ENCODE measurements around the gene RAB40AL.

The RAB40AL gene

GRCh38 chrX:102975016-102975415 is 37.9 kb downstream of the RAB40AL start:
- H3K79me1 ChIP-seq (replicated peaks; ENCODE audit: low read length, poor library complexity, severe bottlenecking): no peaks in the 10 kb centered on the region
- no peak overlapping the region for H4K8ac ChIP-seq (ENCODE audit: low read length)
- H3K14ac ChIP-seq (ENCODE audit: low read length in 2 of 2): no peak overlapping the region
- H2BK120ac ChIP-seq (ENCODE audit: low read depth, low read length): no peak overlapping the region
- no peak overlapping the region for H3K23ac ChIP-seq (ENCODE audit: low read length in 2 of 2)
- no peak overlapping the region for H3K4me3 ChIP-seq (ENCODE audit: insufficient read depth in 1 of 2, low read depth in 1 of 2, low read length in 2 of 2)
- no peak overlapping the region for H3K27ac ChIP-seq (ENCODE audit: low read length, poor library complexity, severe bottlenecking)
- H3K4me1 ChIP-seq (ENCODE audit: control insufficient read depth, insufficient read depth, low read depth, low read length): no peaks in the 10 kb centered on the region
- H3K4ac ChIP-seq (ENCODE audit: low read depth in 1 of 2, low read length in 2 of 2): no peak overlapping the region
- H2BK12ac ChIP-seq (ENCODE audit: low read length in 2 of 2): no peak overlapping the region
- no peaks in the 10 kb centered on the region for H3K36me3 ChIP-seq (ENCODE audit: control insufficient read depth in 1 of 2, insufficient read depth in 2 of 2, low read depth in 1 of 2, low read length in 2 of 2)
- H2BK15ac ChIP-seq (ENCODE audit: low read depth, poor library complexity, severe bottlenecking): no peak overlapping the region
- no peak overlapping the region for H4K91ac ChIP-seq (ENCODE audit: low read length)
- H2AK5ac ChIP-seq (ENCODE audit: low read length, severe bottlenecking): no peak overlapping the region
- no peak overlapping the region for H2BK5ac ChIP-seq (ENCODE audit: low read depth, low read length, poor library complexity, severe bottlenecking)
- H3K27me3 ChIP-seq (ENCODE audit: control insufficient read depth in 1 of 2, insufficient read depth in 1 of 2, low read length in 2 of 2): peaks cover 0 to 6% of the 10 kb centered on the region in 2 experiments
- no peak overlapping the region for H3K9ac ChIP-seq (ENCODE audit: low read length)
- no peak overlapping the region for H3K18ac ChIP-seq (ENCODE audit: low read depth in 1 of 2, low read length in 2 of 2)
- peaks cover 35% of the 10 kb centered on the region for H3K9me3 ChIP-seq (ENCODE audit: control insufficient read depth, low read length)
- 100% methylated on average over 1 of the region's 2 CpGs for WGBS
- no peak overlapping the region for H3K4me2 ChIP-seq (ENCODE audit: low read length, poor library complexity, severe bottlenecking)
- DNase-seq: no peak
- H2AFZ ChIP-seq (ENCODE audit: low read depth, low read length): no peak overlapping the region

GRCh38 chrX:102976286-102976685 is 39.2 kb downstream of the RAB40AL start:
- no peak overlapping the region for H3K9ac ChIP-seq (ENCODE audit: low read length)
- H3K79me1 ChIP-seq (replicated peaks; ENCODE audit: low read length, poor library complexity, severe bottlenecking): no peaks in the 10 kb centered on the region
- H3K4me2 ChIP-seq (ENCODE audit: low read length, poor library complexity, severe bottlenecking): no peak overlapping the region
- H2BK15ac ChIP-seq (ENCODE audit: low read depth, poor library complexity, severe bottlenecking): no peak overlapping the region
- no peaks in the 10 kb centered on the region for H3K4me1 ChIP-seq (ENCODE audit: control insufficient read depth, insufficient read depth, low read depth, low read length)
- whole genome bisulfite sequencing: 71% methylated on average over 1 of the region's 1 CpG
- no peak overlapping the region for H4K91ac ChIP-seq (ENCODE audit: low read length)
- H3K36me3 ChIP-seq (ENCODE audit: control insufficient read depth in 1 of 2, insufficient read depth in 2 of 2, low read depth in 1 of 2, low read length in 2 of 2): no peaks in the 10 kb centered on the region
- H2AK5ac ChIP-seq (ENCODE audit: low read length, severe bottlenecking): no peak overlapping the region
- no peak overlapping the region for H2BK12ac ChIP-seq (ENCODE audit: low read length in 2 of 2)
- H3K4me3 ChIP-seq (ENCODE audit: insufficient read depth in 1 of 2, low read depth in 1 of 2, low read length in 2 of 2): no peak overlapping the region
- peaks cover 23% of the 10 kb centered on the region for H3K9me3 ChIP-seq (ENCODE audit: control insufficient read depth, low read length)
- H4K8ac ChIP-seq (ENCODE audit: low read length): no peak overlapping the region
- H2BK5ac ChIP-seq (ENCODE audit: low read depth, low read length, poor library complexity, severe bottlenecking): no peak overlapping the region
- H2BK120ac ChIP-seq (ENCODE audit: low read depth, low read length): no peak overlapping the region
- peaks cover 0 to 15% of the 10 kb centered on the region in 2 experiments for H3K27me3 ChIP-seq (ENCODE audit: control insufficient read depth in 1 of 2, insufficient read depth in 1 of 2, low read length in 2 of 2)
- H3K14ac ChIP-seq (ENCODE audit: low read length in 2 of 2): no peak overlapping the region
- H3K27ac ChIP-seq (ENCODE audit: low read length, poor library complexity, severe bottlenecking): no peak overlapping the region
- no peak overlapping the region for H3K18ac ChIP-seq (ENCODE audit: low read depth in 1 of 2, low read length in 2 of 2)
- no peak overlapping the region for H3K4ac ChIP-seq (ENCODE audit: low read depth in 1 of 2, low read length in 2 of 2)
- H2AFZ ChIP-seq (ENCODE audit: low read depth, low read length): no peak overlapping the region
- DNase-seq: no peak
- H3K23ac ChIP-seq (ENCODE audit: low read length in 2 of 2): no peak overlapping the region

GRCh38 chrX:102976793-102977495 is 39.9 kb downstream of the RAB40AL start:
- no peak overlapping the region for H3K9ac ChIP-seq (ENCODE audit: low read length)

GRCh38 chrX:102978594-102978993 is 41.5 kb downstream of the RAB40AL start:
- no peak overlapping the region for H2BK120ac ChIP-seq (ENCODE audit: low read depth, low read length)
- H3K4ac ChIP-seq (ENCODE audit: low read depth in 1 of 2, low read length in 2 of 2): no peak overlapping the region
- H3K4me1 ChIP-seq (ENCODE audit: control insufficient read depth, insufficient read depth, low read depth, low read length): no peaks in the 10 kb centered on the region
- H4K8ac ChIP-seq (ENCODE audit: low read length): no peak overlapping the region
- no peak overlapping the region for H3K4me2 ChIP-seq (ENCODE audit: low read length, poor library complexity, severe bottlenecking)
- no peak overlapping the region for H2AK5ac ChIP-seq (ENCODE audit: low read length, severe bottlenecking)
- no peak overlapping the region for H2BK5ac ChIP-seq (ENCODE audit: low read depth, low read length, poor library complexity, severe bottlenecking)
- H3K9ac ChIP-seq (ENCODE audit: low read length): no peak overlapping the region
- H2BK15ac ChIP-seq (ENCODE audit: low read depth, poor library complexity, severe bottlenecking): no peak overlapping the region
- H4K91ac ChIP-seq (ENCODE audit: low read length): no peak overlapping the region
- no peak overlapping the region for H3K27ac ChIP-seq (ENCODE audit: low read length, poor library complexity, severe bottlenecking)
- H3K9me3 ChIP-seq (ENCODE audit: control insufficient read depth, low read length): peaks cover 9% of the 10 kb centered on the region
- H3K23ac ChIP-seq (ENCODE audit: low read length in 2 of 2): no peak overlapping the region
- H3K14ac ChIP-seq (ENCODE audit: low read length in 2 of 2): no peak overlapping the region
- no peak overlapping the region for H2BK12ac ChIP-seq (ENCODE audit: low read length in 2 of 2)
- H3K79me1 ChIP-seq (replicated peaks; ENCODE audit: low read length, poor library complexity, severe bottlenecking): no peaks in the 10 kb centered on the region
- H3K36me3 ChIP-seq (ENCODE audit: control insufficient read depth in 1 of 2, insufficient read depth in 2 of 2, low read depth in 1 of 2, low read length in 2 of 2): no peaks in the 10 kb centered on the region
- WGBS: 66% methylated on average over 5 of the region's 9 CpGs
- H3K18ac ChIP-seq (ENCODE audit: low read depth in 1 of 2, low read length in 2 of 2): no peak overlapping the region
- peaks cover 0 to 32% of the 10 kb centered on the region in 2 experiments for H3K27me3 ChIP-seq (ENCODE audit: control insufficient read depth in 1 of 2, insufficient read depth in 1 of 2, low read length in 2 of 2)
- H3K4me3 ChIP-seq (ENCODE audit: insufficient read depth in 1 of 2, low read depth in 1 of 2, low read length in 2 of 2): no peak overlapping the region
- DNase-seq: no peak
- H2AFZ ChIP-seq (ENCODE audit: low read depth, low read length): no peak overlapping the region

More at GRCh38 chrX:102976793-102977495, 39.9 kb downstream of the RAB40AL start:
- H3K4me3 ChIP-seq (ENCODE audit: insufficient read depth in 1 of 2, low read depth in 1 of 2, low read length in 2 of 2): no peak overlapping the region
- no peak overlapping the region for H3K27ac ChIP-seq (ENCODE audit: low read length, poor library complexity, severe bottlenecking)
- H3K4ac ChIP-seq (ENCODE audit: low read depth in 1 of 2, low read length in 2 of 2): no peak overlapping the region
- H2AK5ac ChIP-seq (ENCODE audit: low read length, severe bottlenecking): no peak overlapping the region
- no peak overlapping the region for H2BK15ac ChIP-seq (ENCODE audit: low read depth, poor library complexity, severe bottlenecking)
- H3K36me3 ChIP-seq (ENCODE audit: control insufficient read depth in 1 of 2, insufficient read depth in 2 of 2, low read depth in 1 of 2, low read length in 2 of 2): no peaks in the 10 kb centered on the region
- peaks cover 0 to 19% of the 10 kb centered on the region in 2 experiments for H3K27me3 ChIP-seq (ENCODE audit: control insufficient read depth in 1 of 2, insufficient read depth in 1 of 2, low read length in 2 of 2)
- no peak overlapping the region for H2BK5ac ChIP-seq (ENCODE audit: low read depth, low read length, poor library complexity, severe bottlenecking)
- H4K91ac ChIP-seq (ENCODE audit: low read length): no peak overlapping the region
- H3K14ac ChIP-seq (ENCODE audit: low read length in 2 of 2): no peak overlapping the region
- peaks cover 16% of the 10 kb centered on the region for H3K9me3 ChIP-seq (ENCODE audit: control insufficient read depth, low read length)
- no peak overlapping the region for H3K23ac ChIP-seq (ENCODE audit: low read length in 2 of 2)
- H3K18ac ChIP-seq (ENCODE audit: low read depth in 1 of 2, low read length in 2 of 2): no peak overlapping the region
- H2BK120ac ChIP-seq (ENCODE audit: low read depth, low read length): no peak overlapping the region
- H4K8ac ChIP-seq (ENCODE audit: low read length): no peak overlapping the region
- no peak overlapping the region for H2BK12ac ChIP-seq (ENCODE audit: low read length in 2 of 2)
- WGBS: 79% methylated on average over 4 of the region's 4 CpGs
- H3K4me1 ChIP-seq (ENCODE audit: control insufficient read depth, insufficient read depth, low read depth, low read length): no peaks in the 10 kb centered on the region
- no peaks in the 10 kb centered on the region for H3K79me1 ChIP-seq (replicated peaks; ENCODE audit: low read length, poor library complexity, severe bottlenecking)
- no peak overlapping the region for H3K4me2 ChIP-seq (ENCODE audit: low read length, poor library complexity, severe bottlenecking)
- no peak for DNase-seq
- no peak overlapping the region for H2AFZ ChIP-seq (ENCODE audit: low read depth, low read length)

Measured in mesenchymal stem cell (in vitro differentiated cells and primary cell).